ENCODE measurements around the gene C11orf54.
A peak's percentile ranks its signal among the peaks of the same experiment; 100 is the strongest.
"Not testable (repeated sequence)": the region's sequence is repeated elsewhere in the genome, so short reads cannot be mapped to it uniquely, and the experiment has no call there.

The C11orf54 gene

DNA sequence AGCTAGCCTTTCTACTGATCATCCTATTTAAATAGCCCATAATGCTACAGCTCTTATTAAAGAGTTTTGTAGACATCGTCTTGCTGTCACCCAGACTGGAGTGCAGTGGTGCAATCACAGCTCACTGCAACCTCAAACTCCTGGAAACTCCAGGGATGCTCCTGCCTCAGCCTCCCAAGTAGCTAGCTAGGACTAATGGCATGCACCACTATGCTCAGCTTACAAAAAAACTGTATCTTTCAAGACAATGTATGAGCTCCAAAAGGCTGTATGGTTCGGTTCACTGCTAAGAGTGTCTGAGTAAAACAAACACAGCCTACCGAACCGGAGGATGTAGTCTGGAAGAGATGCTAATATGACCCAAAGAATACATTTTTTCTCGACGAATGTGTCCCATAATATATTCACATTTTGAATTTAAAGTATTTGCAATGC is 2.8 kb upstream of the C11orf54 start:
- in situ Hi-C loops (cut with MboI; ENCODE audit: low sequenced_read_pairs, unreplicated experiment), result no loop called here
- TF ChIP-seq, protein P1, sequence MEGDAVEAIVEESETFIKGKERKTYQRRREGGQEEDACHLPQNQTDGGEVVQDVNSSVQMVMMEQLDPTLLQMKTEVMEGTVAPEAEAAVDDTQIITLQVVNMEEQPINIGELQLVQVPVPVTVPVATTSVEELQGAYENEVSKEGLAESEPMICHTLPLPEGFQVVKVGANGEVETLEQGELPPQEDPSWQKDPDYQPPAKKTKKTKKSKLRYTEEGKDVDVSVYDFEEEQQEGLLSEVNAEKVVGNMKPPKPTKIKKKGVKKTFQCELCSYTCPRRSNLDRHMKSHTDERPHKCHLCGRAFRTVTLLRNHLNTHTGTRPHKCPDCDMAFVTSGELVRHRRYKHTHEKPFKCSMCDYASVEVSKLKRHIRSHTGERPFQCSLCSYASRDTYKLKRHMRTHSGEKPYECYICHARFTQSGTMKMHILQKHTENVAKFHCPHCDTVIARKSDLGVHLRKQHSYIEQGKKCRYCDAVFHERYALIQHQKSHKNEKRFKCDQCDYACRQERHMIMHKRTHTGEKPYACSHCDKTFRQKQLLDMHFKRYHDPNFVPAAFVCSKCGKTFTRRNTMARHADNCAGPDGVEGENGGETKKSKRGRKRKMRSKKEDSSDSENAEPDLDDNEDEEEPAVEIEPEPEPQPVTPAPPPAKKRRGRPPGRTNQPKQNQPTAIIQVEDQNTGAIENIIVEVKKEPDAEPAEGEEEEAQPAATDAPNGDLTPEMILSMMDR (IDR thresholded peaks at IDR 0.05; ENCODE audit: borderline replicate concordance, control extremely low read depth, extremely low read depth, insufficient read depth, missing control alignments), result no peak
- DNase-seq (ENCODE audit: low spot score), result no peak

DNA sequence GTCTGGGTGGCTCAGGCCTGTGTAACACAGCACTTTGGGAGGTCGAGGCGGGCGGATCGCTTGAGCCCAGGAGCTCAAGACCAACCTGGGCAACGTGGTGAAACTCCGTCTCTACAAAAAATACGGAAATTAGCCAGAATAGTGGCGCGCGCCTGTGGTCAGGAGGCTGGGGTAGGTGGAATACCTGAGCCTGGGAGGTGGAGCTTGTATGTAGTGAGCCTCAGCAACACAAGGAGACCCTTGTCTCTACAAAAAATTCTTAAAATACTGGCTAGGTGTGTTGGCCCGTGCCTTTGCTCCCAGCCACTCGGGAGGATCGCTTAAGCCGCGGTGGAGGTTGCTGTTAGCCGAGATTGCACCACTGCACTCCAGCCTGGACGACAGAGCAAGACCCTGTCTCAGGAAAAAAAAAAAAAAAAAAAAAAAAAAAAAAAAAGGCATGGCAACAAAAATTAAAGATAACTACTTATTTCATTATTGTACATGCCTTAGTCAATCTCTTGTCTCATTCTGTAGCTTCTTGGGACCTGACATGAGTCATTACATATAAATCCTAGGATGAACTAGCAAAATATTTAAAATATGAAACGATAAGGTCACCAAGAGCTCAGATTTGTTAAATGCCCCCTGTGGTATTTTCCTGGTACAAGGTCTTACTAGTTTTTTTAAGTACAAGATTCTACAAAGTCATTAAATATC is 1.3 kb upstream of the C11orf54 start:
- TF ChIP-seq, protein P1 (IDR thresholded peaks at IDR 0.05; ENCODE audit: borderline replicate concordance, control extremely low read depth, extremely low read depth, insufficient read depth, missing control alignments), result no peak
- in situ Hi-C loops (cut with MboI; ENCODE audit: low sequenced_read_pairs, unreplicated experiment), result no loop called here
- no peak for DNase-seq (ENCODE audit: low spot score)

DNA sequence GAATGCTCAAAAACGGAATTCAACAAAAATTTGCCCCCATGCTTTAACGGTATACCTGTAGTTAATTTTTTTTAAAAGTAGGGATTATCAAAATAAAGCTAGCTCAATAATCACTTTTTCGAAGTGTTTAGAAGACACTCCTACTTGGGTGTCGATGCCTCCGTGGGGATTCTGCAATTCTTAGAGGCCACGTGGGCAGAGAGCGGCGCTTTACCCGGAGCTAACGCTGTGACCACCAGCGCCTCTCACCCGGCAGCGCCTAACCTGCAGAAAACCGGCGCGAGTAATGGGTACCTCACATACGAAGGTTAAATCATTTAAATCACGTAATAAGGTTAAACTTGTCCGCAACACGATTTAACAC is 760 bp upstream of the C11orf54 start:
- in situ Hi-C loops (cut with MboI; ENCODE audit: low sequenced_read_pairs, unreplicated experiment), result no loop called here
- DNase-seq (ENCODE audit: low spot score), result peak; percentile 49
- TF ChIP-seq, protein P1 (IDR thresholded peaks at IDR 0.05; ENCODE audit: borderline replicate concordance, control extremely low read depth, extremely low read depth, insufficient read depth, missing control alignments), result no peak

DNA sequence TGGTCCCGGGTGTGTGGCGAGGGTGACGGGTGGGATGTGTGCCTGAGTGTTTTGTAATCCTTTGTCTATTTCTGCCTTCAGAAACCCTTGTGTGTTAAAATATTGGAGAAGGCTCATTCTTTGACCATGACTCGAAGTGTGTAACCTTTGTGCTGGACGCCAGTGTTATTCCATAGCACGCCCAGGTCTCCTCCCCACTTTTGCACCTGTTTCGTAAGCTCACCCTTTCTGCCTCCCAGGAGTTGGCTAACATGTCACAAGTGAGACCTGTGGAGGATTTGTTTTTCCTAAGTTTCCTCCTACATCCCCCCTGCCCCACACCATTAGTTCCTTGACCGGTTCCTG is 382 bp downstream of the C11orf54 start:
- in situ Hi-C loops (cut with MboI; ENCODE audit: low sequenced_read_pairs, unreplicated experiment), result no loop called here
- no peak for DNase-seq (ENCODE audit: low spot score)
- TF ChIP-seq, protein P1 (IDR thresholded peaks at IDR 0.05; ENCODE audit: borderline replicate concordance, control extremely low read depth, extremely low read depth, insufficient read depth, missing control alignments), result no peak

DNA sequence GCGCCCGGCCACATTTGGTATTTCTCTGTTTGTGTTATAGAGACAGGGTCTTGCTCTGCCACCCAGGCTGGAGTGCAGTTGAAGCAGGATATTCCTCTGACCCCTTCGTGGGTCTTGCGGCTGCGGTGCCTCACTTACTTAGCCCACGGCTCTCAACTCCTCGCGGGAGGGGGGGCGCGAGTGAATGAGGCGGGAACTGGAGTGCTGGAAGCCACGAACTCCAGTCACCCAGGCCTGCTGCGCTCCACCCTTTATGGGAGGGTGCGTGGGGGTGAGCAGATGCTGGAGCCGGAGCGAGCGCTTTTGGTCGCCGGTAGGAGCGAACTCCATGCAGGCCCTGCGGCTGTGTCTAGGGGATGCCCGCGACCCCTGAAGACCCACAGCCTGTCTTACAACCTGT is 1.8 kb downstream of the C11orf54 start:
- no peak for DNase-seq (ENCODE audit: low spot score)
- in situ Hi-C loops (cut with MboI; ENCODE audit: low sequenced_read_pairs, unreplicated experiment), result no loop called here
- TF ChIP-seq, protein P1 (IDR thresholded peaks at IDR 0.05; ENCODE audit: borderline replicate concordance, control extremely low read depth, extremely low read depth, insufficient read depth, missing control alignments), result no peak

DNA sequence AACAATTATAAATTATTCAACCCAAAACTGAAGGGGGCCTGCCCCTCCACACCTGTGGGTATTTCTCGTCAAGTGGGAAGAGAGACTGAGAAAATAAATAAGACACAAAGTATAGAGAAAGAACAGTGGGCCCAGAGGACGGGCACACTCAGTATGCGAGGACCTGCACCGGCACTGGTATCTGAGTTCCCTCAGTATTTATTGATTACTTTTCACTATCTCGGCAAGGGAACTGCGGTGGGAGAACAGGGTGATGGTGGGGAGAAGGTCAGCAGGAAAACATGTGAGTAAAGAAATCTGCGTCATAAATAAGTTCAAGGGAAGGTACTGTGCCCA is 3.2 kb downstream of the C11orf54 start:
- TF ChIP-seq, protein P1 (IDR thresholded peaks at IDR 0.05; ENCODE audit: borderline replicate concordance, control extremely low read depth, extremely low read depth, insufficient read depth, missing control alignments), result no peak
- no peak for DNase-seq (ENCODE audit: low spot score)
- in situ Hi-C loops (cut with MboI; ENCODE audit: low sequenced_read_pairs, unreplicated experiment), result no loop called here

DNA sequence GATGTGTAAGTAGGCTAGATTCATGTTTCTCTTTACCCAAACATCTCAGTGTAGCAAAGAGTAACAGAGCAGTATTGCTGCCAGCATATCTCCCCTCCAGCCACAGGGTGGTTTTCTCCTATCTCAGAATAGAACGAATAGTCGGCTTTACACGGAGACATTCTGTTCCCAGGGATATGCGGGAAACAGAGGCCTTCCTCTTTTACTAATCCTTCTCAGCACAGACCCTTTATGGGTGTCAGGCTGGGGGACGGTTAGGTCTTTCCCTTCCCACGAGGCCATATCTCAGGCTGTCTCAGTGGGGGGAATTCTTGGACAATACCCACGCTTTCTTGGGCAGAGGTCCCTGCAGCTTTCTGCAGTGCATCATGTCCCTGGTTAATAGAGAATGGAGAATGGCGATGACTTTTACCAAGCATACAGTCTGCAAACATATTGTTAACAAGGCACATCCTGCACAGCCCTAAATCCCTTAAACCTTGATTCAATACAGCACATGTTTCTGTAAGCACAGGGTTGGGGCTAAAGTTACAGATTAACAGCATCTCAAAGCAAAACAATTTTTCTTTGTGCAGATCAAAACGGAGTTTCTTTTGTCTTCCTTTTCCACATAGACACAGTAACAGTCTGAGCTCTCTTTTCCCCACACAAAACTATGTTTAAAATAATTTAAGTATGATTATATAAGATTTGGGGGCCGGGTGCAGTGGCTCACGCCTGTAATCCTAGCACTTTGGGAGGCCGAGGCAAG is 3.7 kb downstream of the C11orf54 start:
- in situ Hi-C loops (cut with MboI; ENCODE audit: low sequenced_read_pairs, unreplicated experiment); DNase-seq (ENCODE audit: low spot score): not testable (repeated sequence)
